Prostate gland (tissue), 2 donors: ENCODE results near the gene SUGCT.

ENCODE experiments used
- CTCF ChIP-seq, 4 experiments: fragments of 200-600 bp in 2 of 4; fragments of 450-650 bp in 2 of 4; sonication (generic) in 2 of 4; IDR thresholded peaks; 1 replicate in 3 of 4; 2 replicates in 1 of 4; pipeline ENCODE4 v1.5.1; 2016 to 2019; ENCODE audit warnings: antibody characterized with exemption in 4 of 4, mild to moderate bottlenecking in 2 of 4, moderate library complexity in 2 of 4
- POLR2AphosphoS5 ChIP-seq: sonication (generic); formaldehyde crosslinking; IDR thresholded peaks from one replicate; pipeline ENCODE4 v1.6.1; 2017; ENCODE audit warnings: antibody characterized with exemption

GRCh38 chr7:40755438-40755837 is 620.6 kb downstream of the SUGCT start:
- TF ChIP-seq CTCF (IDR thresholded peaks at IDR 0.05): no peak
- TF ChIP-seq POLR2AphosphoS5: no peak
